ENCODE measurements around the gene ZNF84.
A peak's percentile ranks its signal among the peaks of the same experiment; 100 is the strongest.

The ZNF84 gene

DNA sequence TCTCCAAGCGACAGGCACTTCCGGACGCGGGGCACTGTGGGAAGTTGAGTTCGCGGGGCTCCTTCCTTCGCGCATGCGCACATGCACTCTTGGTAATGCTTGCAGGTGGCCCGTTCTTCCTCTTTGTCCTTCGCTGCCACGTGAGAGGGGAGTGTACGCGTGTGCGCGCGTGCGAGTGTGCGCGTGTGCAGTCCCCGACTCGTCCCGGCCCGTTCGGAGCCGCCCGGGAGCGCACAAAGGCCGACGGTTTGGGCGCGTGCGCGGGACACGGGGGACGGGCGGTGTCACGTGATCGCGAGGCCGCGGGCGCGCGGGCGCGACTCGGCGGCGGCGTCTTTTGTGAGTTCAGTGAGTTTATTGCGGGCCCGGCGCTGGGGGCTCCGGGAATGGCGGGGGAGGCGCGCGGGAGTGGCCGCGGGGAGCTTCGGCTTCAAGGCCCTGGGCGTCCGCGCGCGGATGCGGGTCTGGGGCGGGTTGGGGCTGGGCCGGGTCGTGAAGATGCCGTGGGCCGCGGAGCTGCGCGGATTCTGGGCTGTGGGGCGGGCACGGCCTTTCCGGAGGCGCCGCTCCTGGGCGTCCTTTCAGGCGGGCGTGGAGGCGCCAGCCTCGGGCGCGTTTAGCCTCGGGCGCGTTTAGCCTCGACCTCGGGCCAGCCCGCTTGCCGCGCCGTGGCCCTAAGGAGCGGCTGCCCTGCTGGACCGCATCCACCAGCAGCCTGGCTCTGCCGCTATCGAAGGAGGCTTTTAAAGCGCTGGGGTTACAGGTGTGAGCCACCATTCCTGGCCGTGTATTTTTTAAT lies at the start of gene ZNF84:
TSS of gene ZNF84 (plus strand) at position 303 of the 799 bp plus-strand sequence. CDS start 3,959 bp downstream, outside the sequence.
- peak; percentile 44 to 97 (median 92) for DNase-seq

DNA sequence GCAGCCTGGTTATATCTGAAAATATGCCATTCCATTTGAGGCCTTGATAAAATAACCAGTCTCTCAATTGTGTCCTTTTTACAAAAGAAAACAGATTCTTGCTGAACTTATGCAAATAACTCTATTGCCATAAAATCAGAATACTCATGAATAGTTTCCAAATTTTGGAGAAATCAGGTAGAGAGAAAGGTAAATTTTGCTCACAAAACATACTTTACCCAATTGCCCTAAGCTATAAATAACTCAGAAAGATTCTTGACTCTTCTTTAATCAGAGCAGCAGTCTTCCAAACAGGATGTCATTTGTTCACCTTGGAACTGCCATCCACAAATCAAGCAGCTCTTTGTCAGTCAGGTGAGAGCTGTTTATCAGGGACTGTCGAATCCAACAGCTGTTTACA lies 38.6 kb upstream of the ZNF84 start:
- no peak for DNase-seq

DNA sequence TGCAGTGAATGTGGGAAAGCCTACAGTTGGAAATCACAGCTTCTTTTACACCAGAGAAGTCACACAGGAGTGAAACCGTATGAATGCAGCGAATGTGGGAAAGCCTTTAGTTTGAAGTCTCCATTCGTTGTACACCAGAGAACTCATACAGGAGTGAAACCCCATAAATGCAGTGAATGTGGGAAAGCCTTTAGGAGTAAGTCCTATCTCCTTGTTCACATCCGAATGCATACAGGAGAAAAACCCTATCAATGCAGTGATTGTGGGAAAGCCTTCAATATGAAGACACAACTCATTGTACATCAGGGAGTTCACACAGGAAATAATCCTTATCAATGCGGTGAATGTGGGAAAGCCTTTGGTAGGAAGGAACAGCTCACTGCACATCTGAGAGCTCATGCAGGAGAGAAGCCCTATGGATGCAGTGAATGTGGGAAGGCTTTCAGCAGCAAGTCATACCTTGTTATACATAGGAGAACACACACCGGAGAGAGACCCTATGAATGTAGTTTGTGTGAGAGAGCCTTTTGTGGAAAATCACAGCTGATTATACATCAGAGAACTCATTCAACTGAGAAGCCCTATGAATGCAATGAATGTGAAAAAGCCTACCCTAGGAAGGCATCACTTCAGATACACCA lies 26.5 kb upstream of the ZNF84 start:
- no peak for DNase-seq

DNA sequence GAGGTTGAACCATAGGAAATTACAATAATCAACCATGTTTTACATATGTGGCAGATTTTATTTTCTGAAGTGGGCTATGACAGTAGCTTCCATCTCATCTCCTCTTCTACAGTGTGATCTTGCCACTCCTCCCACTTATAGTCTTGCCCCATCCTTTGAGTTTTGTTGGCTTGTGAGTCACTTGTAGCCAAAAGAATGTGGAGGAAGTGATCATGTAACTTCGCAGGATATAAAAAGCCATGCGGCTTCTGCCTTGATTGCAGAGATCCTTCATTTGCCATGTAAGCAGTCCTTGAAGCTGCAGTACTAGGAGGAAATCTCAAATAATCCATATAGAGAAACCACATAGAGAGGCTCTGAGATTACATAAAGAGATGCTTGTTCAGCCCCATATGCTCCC lies 13.7 kb upstream of the ZNF84 start:
- no peak for DNase-seq

DNA sequence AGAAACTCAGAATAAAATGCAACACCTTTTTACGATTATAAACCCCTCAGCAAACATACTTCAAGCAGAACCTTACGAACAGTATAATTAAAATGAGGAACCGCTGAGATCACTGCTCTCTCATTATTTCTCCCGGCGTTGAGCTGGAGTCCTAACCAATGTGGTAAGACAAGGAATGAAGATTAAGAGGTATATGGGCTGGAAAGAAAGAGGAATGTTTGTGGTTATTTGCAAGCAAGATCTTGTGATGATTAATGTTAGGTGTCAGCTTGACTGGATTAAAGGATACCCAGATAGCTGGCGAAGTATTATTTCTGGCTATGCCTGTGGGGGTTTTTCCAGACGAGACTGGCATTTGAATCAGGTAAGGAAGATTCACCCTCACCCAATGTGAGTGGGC lies 10.3 kb upstream of the ZNF84 start:
- no peak for DNase-seq

DNA sequence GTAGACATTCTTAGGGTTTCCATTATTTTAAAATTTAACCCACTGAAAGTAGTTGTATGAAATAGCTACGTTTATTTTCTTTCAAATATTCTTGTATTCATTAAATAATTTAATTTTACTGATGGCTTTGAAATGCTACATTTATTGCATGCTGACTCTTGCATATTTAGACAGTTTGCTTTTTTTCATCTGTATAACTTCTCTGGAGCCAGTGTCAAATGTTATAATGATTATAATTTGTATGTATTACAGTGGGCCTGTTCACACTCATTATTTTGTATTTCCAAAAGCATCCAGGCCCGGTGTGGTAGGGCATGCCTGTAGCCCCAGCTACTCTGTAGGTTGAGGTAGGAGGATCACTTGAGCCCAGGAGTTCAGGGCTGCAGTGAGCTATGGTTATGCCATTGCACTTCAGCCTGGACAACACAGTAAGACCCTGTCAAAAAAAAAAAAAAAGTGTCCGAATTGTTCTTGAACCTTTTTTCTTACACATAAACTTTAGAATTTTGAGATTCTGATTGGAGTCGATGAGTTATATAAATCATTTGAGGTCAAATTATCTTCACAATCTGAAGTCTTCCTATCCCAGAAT lies 905 bp downstream of the ZNF84 start:
- no peak for DNase-seq

DNA sequence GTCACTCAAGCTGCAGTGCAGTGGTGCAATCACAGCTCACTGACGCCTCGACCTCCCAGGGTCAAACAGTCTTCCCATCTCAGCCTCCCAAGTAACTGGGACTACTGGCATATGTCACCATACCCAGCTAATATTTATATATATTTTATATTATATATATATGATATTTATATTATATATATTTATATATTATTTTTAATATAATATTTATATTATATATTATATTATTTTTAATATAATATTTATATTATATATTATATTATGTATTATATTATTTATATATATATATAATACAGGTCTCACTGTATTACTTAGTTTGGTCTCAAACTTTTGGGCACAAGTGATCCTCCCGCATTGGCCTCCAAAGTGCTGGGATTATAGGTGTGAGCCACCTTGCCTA lies 9.4 kb downstream of the ZNF84 start:
- DNase-seq: no peak

DNA sequence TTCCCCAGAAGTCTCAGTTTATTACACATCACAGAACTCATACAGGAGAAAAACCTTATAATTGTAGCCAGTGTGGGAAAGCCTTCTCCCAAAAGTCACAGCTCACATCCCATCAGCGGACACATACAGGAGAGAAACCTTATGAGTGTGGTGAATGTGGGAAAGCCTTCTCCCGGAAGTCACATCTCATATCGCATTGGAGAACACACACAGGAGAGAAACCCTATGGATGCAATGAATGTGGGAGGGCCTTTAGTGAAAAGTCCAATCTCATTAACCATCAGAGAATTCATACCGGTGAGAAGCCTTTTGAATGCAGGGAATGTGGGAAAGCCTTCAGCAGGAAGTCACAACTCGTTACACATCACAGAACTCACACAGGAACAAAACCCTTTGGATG lies 20.1 kb downstream of the ZNF84 start:
- no peak for DNase-seq

DNA sequence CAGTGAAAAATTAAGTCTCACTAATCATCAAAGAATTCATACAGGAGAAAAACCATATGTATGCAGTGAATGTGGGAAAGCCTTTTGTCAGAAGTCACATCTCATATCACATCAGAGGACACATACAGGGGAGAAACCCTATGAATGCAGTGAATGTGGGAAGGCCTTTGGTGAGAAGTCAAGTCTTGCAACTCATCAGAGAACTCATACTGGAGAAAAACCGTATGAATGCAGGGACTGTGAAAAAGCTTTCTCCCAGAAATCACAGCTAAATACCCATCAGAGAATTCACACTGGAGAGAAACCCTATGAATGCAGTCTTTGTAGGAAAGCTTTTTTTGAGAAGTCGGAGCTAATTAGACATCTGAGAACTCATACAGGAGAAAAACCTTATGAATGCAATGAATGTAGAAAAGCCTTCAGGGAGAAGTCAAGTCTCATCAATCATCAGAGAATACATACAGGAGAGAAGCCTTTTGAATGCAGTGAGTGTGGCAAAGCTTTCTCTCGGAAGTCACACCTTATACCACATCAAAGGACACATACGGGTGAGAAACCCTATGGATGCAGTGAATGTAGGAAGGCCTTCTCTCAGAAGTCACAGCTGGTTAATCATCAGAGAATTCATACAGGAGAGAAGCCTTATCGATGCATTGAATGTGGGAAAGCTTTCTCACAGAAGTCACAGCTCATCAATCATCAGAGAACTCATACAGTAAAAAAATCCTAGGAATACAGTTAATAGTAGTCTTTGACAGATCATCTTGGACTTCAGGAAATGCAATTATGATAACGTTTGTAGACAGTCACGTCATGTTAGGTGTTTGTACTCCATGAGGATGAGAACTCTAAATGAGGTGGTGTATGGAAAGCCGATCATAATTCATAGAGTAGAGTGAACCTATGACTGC lies 21.1 kb downstream of the ZNF84 start:
- no peak for DNase-seq

DNA sequence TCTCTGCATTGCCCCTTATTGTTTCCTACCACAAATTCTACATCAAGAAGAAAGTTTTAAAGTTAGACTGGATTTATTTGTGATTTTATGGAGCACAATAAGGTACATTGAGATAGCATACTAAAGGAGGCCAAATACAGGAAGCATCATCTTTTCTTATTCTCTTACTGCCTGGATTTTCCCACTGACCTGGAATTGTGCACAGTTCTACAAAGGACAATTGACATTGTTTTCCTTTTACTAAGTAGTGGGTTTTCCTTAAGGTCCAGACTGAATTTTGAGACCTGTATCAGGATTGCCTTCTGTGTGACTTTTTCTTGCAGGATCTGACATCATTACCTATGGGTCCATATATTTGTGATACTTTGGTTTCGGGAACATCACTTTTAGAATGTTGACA lies 24.6 kb downstream of the ZNF84 start:
- DNase-seq: no peak

DNA sequence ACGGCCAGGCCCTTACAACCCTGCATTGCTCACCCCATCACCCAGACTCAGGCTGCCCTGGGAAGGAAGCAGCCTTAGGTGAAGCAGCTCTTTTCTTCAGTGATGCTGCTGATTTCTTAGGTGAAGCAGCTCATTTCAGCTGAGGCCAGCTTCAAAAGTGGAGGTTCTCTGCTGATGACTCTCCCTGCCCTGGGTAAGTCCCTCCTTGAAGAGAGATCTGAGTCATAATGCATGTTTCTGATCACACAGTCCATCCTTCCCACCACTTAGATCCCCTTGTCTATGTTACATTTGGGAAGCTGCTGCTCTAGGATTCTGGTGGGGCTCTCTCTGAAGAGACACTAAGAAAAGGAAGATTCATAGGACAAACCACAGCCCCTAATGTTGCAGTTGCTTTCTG lies 26.2 kb downstream of the ZNF84 start:
- no peak for DNase-seq

DNA sequence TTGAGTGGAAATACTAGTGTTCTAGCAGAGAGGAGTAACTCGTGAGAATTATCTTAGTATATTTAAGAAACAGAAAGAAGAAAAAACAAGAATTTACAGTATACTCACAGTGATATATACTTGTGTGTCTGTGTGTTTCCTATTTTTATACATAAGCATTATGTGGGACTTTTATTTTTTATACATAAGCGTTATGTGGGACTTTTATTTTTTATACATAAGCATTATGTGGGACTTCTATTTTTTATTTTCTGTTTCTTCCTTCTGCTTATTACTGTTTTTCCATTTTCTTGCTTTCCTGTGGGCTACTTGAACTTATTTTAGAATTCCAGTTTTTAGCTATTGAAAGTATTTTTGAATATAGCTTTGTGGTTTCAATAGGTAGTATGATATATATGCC lies 36.5 kb downstream of the ZNF84 start:
- DNase-seq: no peak

DNA sequence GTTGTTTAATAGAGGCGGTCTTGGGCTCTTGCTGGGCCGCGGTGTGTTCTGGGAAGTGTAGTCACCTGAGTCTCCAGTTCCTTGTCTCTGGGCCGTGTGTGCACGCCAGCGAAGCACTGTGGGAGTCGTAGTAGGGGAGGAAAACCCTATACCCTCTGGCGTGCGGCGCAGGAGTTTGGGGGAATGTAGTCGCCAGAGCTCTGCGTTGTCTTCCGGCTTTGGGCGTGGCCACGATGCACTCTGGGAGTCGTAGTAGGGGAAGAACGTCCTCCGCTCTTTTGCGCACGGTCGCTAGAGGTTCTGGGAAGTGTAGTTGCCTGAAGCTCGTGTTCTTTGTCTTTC lies 42.7 kb downstream of the ZNF84 start:
- DNase-seq: peak in 55 of 56 donors; percentile 95 to 100 (median 99)

DNA sequence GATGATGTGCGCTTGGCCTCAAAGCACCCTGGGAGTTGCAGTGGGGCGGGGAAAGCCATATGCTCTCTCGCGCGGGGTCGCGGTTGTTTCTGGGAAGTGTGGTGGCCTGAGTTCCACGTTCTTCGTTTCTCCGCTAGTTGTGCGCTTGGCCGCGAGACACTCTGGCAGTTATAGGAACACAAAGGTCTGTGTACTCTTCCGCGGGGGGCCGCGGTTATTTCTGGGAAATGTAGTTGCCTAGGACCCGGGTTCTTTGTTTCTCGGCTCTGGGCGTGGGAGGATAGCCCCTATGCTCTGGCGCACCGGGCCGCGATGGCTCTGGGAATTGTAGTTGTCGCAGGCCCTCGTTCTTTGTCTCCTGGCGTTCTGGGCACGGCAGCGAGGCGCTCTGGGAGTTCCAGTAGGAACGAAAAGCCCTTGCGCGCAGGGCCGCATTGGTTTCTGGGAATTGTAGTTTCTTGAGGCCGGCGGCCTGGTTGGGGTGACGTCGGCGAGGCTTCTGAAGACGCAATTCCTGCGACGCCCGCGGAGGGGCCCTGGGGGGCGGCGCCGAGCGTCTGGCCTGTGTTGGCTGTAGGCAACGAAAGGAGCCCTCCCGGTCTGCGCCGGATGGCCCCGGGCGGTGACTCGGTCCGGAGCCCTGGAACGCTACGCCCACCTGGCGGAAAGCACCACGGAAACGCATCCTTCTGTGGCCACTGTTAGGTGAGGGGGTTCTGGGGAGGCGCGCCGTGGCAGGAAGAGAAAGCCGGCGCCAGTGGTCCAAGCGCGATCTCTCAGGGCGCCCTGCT lies 43.3 kb downstream of the ZNF84 start, which contains the start of gene ZNF140:
TSS of gene ZNF140 (plus strand) at position 556 of the 791 bp plus-strand sequence. CDS start 398 bp downstream, outside the sequence.
- peak; percentile 94 to 100 (median 98) for DNase-seq

DNA sequence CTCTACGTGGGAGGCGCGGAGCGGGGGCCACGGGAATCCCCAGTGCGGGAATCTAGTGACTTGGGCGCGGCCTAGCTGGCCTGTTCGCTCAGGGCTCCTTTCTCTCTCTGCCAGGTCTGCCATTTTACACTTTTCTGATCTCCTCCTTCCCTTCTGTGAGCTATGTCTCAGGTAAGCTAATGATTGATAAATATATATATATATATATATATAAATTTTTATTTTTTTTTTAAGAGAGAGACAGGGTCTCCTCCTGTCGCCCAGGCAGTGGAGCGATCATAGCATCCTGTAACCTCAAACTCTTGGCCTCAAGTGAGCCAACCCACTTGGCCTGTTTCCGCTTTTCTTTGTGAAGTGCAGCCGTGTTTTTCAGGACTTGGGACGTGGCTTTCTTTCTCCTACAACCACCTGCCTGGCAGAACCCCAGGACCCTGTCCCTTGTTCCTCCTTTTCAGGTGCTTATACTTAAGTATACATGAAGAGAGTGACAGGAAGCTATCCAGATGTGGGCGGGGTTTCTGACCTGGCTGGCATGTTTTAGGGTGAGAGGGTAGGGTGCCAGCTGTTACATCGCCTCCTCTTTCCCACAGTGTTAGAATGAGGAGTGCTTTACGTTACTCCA lies 44.0 kb downstream of the ZNF84 start:
- peak in 1 of 56 donors; percentile 11 for DNase-seq

DNA sequence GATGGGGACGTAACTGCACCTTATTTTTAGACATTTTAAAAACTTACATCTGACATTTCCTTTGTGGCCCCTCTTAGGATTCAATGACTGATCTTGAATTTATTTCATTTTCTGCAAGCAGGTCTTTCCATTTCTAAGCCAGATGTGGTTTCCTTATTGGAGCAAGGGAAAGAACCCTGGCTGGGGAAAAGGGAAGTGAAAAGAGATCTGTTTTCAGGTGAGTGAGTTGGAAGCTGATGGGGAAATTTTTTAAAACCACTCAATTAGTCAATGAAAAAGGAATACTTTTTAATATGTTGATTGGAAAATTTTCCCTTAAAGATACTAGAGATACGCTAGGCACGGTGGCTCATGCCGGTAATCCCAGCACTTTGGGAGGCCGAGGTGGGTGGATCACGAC lies 46.0 kb downstream of the ZNF84 start:
- DNase-seq: no peak

DNA sequence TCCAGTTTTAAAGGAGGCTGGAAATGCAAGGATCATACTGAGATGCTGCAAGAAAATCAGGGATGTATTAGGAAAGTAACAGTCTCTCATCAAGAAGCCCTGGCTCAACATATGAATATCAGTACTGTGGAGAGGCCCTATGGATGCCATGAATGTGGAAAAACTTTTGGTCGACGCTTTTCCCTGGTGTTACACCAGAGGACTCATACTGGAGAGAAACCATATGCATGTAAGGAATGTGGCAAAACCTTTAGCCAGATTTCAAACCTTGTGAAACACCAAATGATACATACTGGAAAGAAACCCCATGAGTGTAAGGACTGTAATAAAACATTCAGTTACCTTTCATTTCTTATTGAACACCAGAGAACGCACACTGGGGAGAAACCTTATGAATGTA lies 68.3 kb downstream of the ZNF84 start:
- no peak for DNase-seq

DNA sequence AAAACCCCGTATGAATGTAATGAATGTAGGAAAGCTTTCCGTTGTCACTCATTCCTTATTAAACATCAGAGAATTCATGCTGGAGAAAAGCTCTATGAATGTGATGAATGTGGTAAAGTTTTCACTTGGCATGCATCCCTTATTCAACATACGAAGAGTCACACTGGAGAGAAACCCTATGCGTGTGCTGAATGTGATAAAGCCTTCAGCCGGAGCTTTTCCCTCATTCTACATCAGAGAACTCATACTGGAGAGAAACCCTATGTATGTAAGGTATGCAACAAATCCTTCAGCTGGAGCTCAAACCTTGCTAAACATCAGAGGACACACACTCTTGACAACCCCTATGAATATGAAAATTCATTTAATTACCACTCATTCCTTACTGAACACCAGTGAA lies 68.9 kb downstream of the ZNF84 start:
- DNase-seq: no peak

DNA sequence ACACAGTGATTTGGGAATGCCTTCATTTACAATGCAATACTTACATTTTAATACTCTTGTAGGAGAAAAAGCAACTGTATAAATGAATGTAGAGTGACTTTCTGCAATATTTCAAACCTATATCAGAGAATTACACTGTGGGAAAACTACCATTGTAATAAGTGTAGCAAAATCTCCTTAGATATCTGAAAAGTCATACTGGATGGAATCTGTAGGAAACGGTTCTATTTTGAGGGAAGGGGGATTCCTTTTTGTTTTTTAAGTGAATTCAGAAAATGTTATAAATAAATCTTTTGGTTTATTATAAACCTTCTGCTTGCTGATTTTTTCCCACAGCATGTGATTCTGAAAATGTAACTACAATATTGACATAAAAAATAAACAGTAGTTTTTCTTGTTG lies 69.8 kb downstream of the ZNF84 start:
- DNase-seq: no peak

DNA sequence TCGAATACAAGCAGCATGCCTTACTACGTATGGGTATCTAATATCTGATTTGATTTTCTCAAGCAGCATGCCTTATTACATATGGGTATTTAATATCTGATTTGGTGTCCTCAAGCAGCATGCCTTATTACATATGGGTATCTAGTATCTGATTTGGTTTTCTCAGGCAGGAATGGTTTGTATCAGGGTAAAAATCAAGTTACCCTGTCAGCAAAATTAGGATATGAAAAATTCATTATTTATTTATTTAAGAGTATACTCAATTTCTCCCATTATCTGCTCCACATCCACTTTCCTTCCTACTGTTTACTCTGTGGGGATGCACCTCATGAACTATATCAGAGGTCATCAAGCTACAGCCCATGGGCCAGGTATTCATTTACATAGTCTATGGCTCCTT lies 70.8 kb downstream of the ZNF84 start:
- DNase-seq: no peak

Measured in nucleus accumbens (tissue), 56 donors.